ENCODE measurements around the gene ETV3L.

DNA sequence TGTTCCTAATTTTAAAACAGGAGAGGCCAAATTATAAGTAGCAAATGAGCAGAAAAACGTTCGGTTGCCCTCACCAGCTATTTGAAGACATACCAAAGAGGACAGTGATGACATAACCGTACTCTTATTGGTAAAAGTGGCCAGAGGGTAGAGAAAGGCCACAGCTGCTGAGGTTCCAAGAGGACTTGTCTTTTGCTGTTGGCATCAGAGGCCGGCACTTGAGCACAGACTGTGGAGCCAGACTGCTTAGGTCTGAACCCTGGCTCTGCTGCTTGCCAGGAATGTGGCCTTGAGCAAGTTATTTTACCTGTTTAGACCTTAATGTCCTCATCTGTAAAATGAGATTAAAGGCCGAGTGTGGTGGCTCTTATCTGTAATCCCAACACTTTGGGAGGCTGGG, 14.9 kb downstream of the ETV3L start:
- TF ChIP-seq CTCF (IDR thresholded peaks at IDR 0.05; ENCODE audit: low read depth, low read length, poor library complexity, severe bottlenecking) (no peak), EZH2phosphoT487 (IDR thresholded peaks at IDR 0.05; ENCODE audit: borderline replicate concordance, low read length) (no peak)

All from DOHH2 (cell line).